Left ventricle myocardium inferior (tissue), 1 donor: ENCODE measurements around the gene BMS1. TPM values are rescaled to one million over a fixed set of nuclear protein-coding genes. Genes with fewer than 3 reads are reported as not detected.

Experiments
- DNase-seq: peaks from one replicate; pipeline ENCODE4 v3.0.0-alpha.2; 2020
- H3K27ac ChIP-seq: fragments of 200-600 bp; replicated peaks from 2 replicates; pipeline ENCODE4 v1.8.0; 2021
- H3K27me3 ChIP-seq: fragments of 200-600 bp; 2 replicates; pipeline ENCODE4 v1.8.0; 2021; ENCODE audit warnings: low read depth
- H3K36me3 ChIP-seq: fragments of 200-600 bp; 2 replicates; pipeline ENCODE4 v1.8.0; 2021
- H3K4me1 ChIP-seq: fragments of 200-600 bp; 2 replicates; pipeline ENCODE4 v1.8.0; 2021
- H3K4me3 ChIP-seq: fragments of 200-600 bp; 2 replicates; pipeline ENCODE4 v1.8.0; 2021; ENCODE audit warnings: mild to moderate bottlenecking, moderate library complexity
- H3K9me3 ChIP-seq: fragments of 200-600 bp; replicated peaks from 2 replicates; pipeline ENCODE4 v1.8.0; 2021
- intact Hi-C: fragments of 100-400 bp; cut with micrococcal nuclease; formaldehyde crosslinking; loops from one replicate; pipeline ENCODE4 v1.11.0; 2022
- total RNA-seq: library from RNA; stranded (reverse); fragmentation: NEBNext Ultra II Directional; extraction: Animal tissue kit (Norgen Biotek cat#: 25700); gene quantifications from one replicate; pipeline ENCODE4 v1.2.1, GENCODE V29; 2021
- TF ChIP-seq, protein P1 (sequence below): fragments of 200-600 bp; IDR thresholded peaks from 2 replicates; pipeline ENCODE4 v1.8.0; 2021; ENCODE audit warnings: antibody characterized with exemption, mild to moderate bottlenecking, borderline replicate concordance
- donor health status: DM: no; HTN: yes; CAD: no; lungs with severe emphysema.

Gene BMS1
- total RNA-seq, 1 donor from 2014 or later: 14.6 TPM

DNA sequence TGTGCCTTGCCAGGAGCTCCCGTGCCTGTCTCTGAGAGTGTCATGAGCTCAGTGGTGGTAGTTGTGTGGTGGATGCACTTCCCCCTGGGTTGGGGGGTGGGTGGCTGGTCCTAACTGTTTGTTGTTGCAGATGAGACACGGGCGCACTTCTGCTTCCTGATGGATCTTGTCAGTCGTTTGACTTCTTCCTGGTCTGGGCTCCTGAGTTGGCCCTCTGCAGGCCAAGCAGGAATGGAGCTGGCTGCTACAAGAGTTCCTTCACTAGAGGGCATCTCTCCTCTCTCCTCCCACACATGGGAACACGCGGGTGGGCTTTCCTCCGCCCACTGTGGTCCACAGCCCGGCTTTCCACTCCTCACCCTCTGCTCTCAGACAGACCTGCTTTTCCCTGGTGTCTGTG lies 82.0 kb downstream of the BMS1 start:
- no peaks in the 10 kb centered on the region for H3K36me3 ChIP-seq
- DNase-seq: no peak
- intact Hi-C loops: no loop called here
- peaks cover 16% of the 10 kb centered on the region for H3K4me1 ChIP-seq
- TF ChIP-seq, protein P1, sequence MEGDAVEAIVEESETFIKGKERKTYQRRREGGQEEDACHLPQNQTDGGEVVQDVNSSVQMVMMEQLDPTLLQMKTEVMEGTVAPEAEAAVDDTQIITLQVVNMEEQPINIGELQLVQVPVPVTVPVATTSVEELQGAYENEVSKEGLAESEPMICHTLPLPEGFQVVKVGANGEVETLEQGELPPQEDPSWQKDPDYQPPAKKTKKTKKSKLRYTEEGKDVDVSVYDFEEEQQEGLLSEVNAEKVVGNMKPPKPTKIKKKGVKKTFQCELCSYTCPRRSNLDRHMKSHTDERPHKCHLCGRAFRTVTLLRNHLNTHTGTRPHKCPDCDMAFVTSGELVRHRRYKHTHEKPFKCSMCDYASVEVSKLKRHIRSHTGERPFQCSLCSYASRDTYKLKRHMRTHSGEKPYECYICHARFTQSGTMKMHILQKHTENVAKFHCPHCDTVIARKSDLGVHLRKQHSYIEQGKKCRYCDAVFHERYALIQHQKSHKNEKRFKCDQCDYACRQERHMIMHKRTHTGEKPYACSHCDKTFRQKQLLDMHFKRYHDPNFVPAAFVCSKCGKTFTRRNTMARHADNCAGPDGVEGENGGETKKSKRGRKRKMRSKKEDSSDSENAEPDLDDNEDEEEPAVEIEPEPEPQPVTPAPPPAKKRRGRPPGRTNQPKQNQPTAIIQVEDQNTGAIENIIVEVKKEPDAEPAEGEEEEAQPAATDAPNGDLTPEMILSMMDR: peak; percentile 49
- H3K9me3 ChIP-seq: no peaks in the 10 kb centered on the region
- peaks cover 71% of the 10 kb centered on the region for H3K27me3 ChIP-seq
- no peak overlapping the region for H3K4me3 ChIP-seq
- H3K27ac ChIP-seq: no peak overlapping the region

GRCh38 chr10:42865716-42866114 lies 83.1 kb downstream of the BMS1 start:
- Histone ChIP-seq H3K36me3 (no peaks in the 10 kb centered on the region), H3K27me3 (peaks cover 59% of the 10 kb centered on the region), H3K9me3 (no peaks in the 10 kb centered on the region), H3K27ac (no peak overlapping the region), H3K4me3 (peak overlapping the region; percentile 56), H3K4me1 (peaks cover 17% of the 10 kb centered on the region)
- intact Hi-C loops: loop anchor here (5.0 kb wide), 1 partner anchor 242 kb away; no protein-coding TSS in a partner anchor
- DNase-seq: no peak
- TF ChIP-seq, protein P1: no peak

DNA sequence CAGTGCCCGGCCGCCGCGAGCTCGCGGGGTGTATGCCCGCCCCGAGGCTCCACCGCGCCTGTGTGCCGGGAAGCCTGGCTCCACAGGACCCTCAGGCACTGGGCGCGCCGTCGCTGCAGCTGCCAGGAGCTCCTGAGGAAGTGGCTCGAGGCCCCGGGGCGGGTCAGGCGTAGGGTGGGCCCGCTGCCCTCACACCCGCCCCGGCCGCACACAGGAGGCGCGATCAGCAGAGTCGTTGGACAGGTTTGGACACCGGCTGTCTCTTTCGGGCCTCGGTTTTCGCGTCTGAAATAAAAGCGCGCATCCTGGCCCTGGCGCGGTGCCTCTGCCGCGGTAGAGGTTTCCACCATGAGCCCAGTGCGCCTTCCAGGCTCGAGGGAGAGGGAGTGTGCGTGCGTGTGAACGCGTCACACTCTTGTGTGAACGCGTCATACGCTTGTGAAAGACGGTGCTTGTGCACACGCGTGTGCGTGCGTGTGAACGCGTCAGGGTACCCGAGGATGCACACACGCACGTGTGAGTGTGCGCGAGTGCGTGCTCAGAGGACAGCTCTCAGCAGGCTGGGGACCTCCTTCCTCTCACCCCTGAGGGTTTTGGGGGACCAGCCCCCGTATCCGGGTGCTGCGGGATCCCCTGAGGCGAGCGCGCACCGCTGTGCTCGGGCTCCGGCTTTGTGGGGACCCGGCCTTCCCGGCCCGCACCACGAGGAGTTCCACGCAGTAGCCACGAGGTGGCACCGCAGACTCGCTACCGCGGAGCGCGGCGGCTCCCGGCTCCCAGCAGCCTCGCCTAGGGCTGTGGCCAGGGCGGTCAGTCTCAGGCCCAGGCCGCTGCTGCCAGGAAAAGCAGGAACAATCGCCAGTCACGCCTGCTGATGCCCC lies 83.8 kb downstream of the BMS1 start:
- H3K27me3 ChIP-seq: peaks cover 53% of the 10 kb centered on the region
- DNase-seq: peak; percentile 80
- no peak overlapping the region for H3K27ac ChIP-seq
- H3K9me3 ChIP-seq: no peaks in the 10 kb centered on the region
- H3K36me3 ChIP-seq: no peaks in the 10 kb centered on the region
- TF ChIP-seq, protein P1: peak; percentile 91
- peaks cover 24% of the 10 kb centered on the region for H3K4me1 ChIP-seq
- intact Hi-C loops: loop anchor here (5.0 kb wide), 1 partner anchor 241 kb away; no protein-coding TSS in a partner anchor
- peak overlapping the region; percentile 56 for H3K4me3 ChIP-seq

DNA sequence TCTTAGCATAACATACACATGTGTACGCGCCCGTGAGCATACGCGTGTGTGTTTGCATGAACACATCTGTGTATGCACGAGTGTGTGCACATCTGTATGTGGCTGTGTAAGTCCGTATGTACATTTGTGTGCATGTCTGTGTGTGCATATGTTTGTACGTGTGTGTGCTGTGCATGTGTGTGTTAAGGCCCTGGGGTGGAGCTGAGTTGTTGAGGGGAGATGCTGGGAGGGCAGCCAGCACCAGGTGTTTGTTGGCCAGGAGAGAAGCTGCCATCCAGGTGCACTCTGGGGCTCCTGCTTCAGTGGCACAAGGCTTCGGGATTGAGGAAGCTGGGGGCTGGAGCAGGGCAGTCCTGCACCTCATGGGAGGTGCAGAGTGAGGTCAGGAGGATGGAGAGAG lies 85.0 kb downstream of the BMS1 start:
- Histone ChIP-seq H3K27ac (no peak overlapping the region), H3K36me3 (no peaks in the 10 kb centered on the region), H3K4me3 (no peak overlapping the region), H3K4me1 (peaks cover 33% of the 10 kb centered on the region), H3K9me3 (no peaks in the 10 kb centered on the region), H3K27me3 (peaks cover 41% of the 10 kb centered on the region)
- TF ChIP-seq, protein P1: no peak
- DNase-seq: no peak
- intact Hi-C loops: loop anchor here (5.0 kb wide), 1 partner anchor 240 kb away; no protein-coding TSS in a partner anchor

DNA sequence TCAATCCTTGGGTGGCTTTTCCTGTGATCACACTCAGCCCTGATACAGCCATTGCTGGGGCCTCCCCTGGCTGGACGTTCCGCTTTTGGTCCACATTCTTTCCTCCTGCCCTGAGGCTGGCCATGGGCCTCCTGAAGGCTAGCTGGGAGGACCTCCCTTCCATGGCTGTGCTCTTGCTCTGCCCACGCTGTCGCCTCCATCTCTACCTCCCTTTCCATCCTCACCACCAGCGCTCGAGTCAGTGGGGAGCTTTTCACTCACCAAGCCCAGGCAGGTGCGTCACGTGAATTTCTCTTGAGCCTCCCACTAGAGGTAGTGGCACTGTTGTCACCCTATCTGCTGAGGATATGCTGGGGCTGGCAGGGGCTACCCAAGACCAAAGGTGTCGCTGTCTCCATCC lies 85.9 kb downstream of the BMS1 start:
- peaks cover 33% of the 10 kb centered on the region for H3K4me1 ChIP-seq
- DNase-seq: no peak

More for the DNA sequence above, 85.9 kb downstream of the BMS1 start:
- Histone ChIP-seq H3K27me3 (peaks cover 39% of the 10 kb centered on the region), H3K36me3 (no peaks in the 10 kb centered on the region), H3K4me3 (no peak overlapping the region), H3K9me3 (no peaks in the 10 kb centered on the region), H3K27ac (no peak overlapping the region)
- TF ChIP-seq, protein P1: no peak
- intact Hi-C loops: loop anchor here (5.0 kb wide), 1 partner anchor 239 kb away; no protein-coding TSS in a partner anchor
